ENCODE measurements around the gene USP31.

USP31 gene

DNA sequence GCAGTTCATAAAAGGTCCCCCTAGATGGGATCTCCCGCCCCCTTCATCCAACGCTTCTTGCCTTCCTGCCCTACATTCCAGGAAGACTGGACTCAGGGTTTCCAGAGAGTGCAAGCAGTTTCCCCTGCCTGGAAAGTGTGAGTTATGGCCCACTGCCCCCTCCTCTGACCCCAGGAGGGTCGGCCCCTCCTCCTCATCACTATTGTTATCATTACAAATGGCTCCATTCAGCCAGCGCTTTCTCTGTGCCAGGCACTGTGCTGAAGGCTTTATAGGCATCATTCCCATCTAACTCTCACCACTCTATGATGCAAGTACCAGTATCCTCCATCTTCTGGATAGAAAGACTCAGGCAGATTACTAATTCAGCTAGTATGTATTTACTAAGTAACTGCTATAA lies 90.7 kb downstream of the USP31 start:
- DNase-seq: no peak

DNA sequence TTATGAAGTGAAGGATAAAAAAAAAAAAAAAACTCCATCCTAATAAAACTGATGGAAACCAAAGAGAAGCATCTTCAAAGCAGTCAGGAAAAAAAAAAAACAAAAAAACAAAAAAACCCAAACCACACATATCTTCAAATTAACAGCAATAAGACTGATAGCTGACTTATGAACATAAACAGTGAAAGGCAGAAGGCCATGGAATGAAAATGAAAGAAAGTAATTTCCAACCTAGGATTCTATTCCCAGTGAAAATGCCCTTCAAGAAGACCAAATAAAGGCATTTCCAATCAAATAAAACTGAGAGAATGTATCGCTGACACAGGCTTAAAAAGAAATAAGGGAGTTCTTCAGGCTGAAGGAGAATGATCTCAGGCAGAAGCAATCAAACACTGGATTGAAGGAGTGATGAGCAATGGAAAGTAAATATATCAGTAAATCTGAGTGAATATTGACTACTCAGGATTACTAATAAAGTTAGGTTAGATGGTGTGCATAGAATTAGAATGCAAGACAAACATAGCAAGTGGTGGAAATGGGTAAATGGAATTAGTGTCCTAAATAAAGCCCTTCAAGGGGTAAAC lies 92.1 kb downstream of the USP31 start:
- no peak for DNase-seq

DNA sequence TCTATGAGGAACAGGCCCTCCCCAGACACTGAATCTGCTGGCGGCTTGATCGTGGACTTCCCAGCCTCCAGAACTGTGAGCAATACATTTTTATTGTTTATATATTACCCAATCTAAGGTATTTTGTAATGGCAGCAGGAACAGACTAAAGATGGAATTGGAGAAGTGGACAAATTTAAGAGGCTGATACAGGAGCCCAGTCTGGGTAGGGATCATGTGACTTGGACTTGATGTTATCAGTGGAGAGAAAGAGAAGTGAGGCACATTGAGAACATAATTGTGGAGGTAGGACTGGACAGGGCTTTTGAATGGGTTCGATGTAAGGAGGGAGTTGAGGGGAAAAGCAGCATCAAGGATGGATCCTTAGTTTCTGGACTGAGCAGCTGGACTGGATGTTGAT lies 93.8 kb downstream of the USP31 start:
- DNase-seq: peak; percentile 32

DNA sequence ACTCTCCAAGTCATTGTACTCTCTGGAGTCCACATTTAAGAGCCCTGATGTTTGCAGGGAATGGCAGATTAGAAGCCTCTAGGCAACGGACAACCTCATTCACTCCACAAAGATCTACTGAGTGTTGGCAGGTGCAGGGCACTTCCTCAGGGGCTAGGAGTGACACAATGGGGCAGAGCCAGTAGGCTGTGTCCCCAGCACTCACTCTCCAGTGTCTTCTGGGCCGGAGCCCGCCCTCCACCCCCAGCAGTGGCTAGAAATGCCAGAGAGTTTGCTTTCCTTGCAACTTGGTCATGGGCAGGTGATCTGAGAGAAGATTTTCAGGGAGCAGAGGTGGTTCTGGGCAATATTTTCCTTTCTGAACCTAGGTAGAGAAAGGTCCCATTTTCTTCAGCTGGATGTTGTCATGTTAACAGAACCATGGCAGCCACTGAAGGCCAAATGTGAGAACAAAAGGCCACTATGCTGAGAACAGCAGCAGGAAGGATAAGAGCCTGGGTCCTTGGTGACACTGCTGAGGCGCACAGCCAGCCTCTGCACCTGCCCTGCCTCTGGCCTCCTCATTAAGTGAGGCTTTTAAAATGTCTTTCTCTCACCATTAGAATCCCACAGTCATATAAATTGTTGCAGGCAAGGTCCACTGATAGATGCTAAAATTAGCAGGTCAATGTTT lies 96.2 kb downstream of the USP31 start:
- DNase-seq: no peak

DNA sequence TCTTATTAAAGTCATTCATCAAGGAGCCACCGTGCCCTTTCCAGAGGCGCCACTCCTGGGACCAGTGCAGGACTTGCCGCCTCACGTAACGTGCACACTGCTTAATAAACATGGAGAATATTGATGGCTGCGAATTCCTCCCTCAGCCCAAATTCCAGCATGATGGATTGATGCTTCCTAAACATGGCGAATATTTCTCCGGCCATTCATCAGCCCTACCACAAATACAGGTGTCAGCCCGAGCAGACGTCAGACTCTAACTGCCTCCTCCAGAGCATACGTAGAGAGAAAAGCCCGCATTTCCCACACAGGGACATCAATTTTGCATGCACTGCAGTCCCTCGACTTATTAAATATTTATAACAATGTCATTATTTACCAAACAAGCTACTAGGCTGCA lies 97.0 kb downstream of the USP31 start:
- no peak for DNase-seq

DNA sequence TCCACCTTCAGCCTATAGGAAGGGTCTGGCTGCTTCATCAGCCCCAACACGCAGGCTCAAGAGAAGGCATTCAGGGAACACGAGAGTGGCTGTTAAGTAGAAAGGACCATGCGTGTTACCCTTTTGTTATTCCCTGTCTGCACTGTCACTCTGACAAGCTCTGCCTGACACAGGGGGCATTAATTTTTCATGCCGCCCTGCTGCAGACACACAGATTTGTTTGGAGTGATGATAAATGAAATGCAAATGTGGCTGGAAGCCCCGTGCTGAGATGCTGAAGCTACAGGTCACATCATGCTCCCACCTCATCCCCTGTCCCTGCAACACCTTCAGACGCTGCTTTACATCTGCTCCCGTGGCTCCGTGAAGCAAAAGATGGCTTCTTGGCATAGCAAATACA lies 97.7 kb downstream of the USP31 start:
- no peak for DNase-seq

DNA sequence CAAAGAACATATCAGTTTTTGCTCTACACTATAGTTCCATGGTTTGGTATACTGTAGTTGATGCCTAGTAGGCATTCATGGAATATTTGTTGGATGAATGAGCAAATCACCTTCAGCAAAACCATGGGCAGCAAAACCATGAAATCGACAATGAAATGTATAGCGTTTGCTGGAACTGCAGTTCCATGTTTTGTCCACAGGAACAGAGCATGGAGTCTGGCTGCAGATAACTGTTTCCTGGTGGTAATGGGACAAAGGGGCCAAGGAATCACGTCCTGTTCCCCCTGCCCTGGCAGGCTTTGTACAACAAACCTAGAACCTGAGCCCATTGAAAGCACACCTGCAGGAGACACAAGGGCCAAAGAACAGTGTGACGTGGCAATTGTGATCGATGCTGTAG lies 101.1 kb downstream of the USP31 start:
- no peak for DNase-seq

DNA sequence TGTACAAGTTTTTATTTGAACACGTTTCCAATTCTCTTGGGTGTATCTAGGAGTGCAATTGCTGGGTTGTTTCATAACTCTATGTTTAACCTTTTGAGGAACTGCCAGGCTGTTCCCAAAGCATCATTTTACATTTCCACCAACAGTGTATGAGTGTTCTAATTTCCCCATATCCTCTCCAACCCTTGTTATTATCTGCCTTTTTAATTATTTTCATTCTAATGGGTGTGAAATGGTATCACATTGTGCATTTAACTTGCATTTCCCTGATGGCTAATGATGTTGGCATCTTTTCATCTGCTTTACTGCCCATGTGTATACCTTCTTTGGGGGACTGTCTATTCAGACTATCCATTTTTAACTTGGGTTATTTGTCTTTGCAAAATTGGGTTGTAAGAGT lies 104.2 kb downstream of the USP31 start:
- no peak for DNase-seq

DNA sequence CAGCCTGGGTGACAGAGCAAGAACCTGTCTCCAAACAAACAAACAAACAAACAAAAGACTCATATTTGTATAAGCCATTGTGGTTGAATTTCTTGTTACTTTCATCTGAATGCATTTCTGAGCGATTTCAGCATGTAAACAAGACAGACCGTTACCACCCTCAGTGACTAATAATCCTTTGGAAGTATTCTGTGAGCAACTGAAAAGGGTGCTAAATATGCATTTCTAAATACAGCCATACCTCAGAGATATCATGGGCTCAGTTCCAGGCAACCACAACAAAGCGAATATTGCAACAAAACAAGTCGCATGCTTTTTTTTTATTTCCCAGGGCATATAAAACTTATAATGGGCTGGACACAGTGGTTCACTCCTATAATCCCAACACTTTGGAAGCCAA lies 109.0 kb downstream of the USP31 start:
- no peak for DNase-seq

DNA sequence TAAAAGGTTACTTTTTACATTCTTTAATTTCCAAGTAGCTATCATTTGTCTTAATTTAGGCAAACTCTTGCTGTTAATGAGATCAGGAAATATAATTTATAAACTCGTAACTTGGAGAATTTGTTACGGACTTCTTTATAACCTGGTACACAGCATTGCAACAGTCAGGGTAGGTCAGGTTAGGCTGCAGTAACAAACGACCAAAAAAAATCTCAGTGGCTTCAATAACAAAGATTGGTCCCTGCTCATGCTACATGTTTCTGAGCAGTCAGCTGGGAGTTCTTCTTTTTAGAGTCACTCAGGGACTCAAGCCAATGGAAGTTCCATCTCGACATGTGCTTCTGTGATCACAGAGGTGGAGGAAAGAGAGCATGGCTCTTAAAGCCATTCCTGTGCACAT lies 110.1 kb downstream of the USP31 start:
- no peak for DNase-seq

DNA sequence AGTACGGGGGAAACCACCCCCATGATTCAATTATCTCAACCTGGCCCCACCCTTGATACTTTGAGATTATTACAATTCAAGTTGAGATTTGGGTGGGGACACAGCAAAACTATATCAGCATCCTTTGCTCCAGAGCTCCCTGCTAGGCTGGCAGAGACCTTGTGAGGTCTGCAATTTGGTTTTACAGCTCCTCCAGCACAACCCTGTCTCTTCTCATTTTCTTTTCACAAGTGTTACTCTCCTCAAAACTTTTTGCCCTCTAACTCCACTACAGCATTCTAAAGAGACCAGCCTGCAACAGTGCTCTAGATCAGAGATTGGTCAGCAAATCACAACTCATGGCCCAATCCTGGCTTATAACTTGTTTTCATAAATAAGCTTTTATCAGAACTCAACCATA lies 114.0 kb downstream of the USP31 start:
- no peak for DNase-seq

DNA sequence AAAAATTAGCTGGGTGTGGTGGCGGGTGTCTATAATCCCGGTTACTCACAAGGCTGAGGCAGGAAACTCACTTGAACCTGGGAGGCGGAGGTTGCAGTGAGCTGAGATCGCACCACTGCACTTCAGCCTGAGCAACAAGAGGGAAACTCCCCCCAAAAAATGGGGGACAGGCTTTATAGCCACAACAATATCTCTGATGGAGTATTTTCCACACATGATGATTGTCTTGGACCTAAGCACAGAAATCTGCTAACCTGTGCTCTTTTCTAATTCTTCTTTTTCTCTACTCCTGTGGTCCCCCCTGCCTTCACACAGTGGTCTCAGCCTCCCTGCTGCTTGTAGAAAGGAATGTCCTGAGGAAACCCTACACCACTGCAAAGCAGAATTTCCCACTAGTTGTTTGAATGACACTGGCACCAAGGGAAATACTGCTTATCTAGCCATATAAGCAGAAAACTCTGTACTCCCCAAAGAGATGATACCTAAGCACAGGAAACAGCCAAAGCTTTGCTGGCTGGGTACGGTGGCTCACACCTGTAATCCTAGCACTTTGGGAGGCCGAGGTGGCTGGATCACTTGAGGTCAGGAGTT lies 117.6 kb downstream of the USP31 start:
- DNase-seq: no peak

DNA sequence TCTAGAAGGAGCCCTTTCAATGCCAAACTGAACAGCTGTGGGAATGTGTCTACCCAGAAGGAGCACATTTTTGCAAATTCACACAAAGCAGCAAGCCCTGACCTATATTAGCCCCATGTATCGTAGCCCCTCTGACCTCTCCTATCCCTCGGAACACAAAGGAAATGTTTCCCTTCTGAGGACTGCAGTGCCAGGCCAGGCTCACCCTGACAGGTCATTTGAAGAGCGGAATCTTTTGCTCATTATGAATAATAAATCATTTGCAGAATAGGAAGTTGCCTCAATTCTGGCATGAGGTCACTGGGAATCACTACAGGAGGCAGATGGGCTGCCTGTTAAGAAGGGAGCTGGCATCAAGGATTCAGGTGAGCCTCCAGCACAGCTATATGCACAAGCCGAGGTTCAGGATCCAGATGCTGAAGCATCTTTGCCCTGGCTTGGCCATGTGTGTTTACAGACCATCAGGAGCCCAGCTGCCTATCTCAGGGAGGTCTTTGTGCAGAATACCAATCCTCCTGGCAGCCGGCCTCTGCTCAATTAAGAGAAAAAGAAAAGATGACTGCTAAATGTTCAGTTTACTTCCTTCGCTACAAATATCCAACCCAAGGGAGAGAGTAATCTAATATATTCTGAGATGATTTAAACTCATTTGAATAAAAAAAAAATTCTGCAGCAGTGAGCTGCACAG lies 119.4 kb downstream of the USP31 start:
- DNase-seq: no peak

DNA sequence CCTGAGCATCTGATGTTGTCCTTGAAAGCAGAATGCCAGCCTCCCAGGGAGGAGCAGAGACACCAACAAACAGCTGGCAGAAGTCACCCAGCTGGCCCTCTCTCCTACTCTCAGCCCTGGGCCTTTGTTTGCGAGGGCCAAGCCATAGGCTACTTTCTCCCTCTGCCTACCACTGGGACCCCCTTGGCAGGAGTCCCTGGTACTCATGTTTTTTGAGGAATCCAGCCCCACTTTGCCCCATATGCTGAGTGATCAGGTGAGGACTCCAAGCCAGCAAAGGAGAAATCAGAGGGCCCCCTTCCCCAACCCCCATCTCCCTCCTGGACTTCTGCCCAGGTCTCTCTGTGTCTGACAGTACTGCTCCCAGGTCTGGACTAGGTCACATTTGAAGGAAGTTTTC lies 121.9 kb downstream of the USP31 start:
- no peak for DNase-seq

DNA sequence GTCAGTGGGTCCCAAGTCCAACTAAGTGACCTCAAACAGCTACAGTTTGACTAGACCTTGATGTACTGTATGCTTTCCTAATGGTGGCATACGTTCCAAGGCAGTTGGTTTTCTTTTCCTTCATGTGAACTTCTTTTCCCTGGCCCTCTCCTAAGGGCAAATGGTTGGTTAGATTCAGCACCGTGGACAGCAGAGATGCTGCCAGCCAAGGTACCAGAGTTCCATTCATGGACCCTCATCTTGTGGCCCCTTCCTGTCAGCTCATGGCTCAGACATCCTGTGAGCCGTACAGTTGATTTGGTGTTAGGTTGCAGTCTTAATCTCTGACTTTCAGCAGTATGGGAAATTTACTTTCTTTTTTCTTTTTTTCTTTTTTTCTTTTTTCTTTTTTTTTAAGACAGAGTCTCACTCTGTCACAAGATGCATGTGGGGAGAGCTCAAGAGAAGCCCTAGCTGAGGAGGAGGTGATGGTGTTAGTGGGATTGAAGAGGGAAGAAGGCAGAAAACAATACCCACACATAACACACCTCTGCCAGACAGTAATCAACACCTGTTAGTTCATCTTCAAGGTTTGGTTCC lies 122.4 kb downstream of the USP31 start:
- no peak for DNase-seq

DNA sequence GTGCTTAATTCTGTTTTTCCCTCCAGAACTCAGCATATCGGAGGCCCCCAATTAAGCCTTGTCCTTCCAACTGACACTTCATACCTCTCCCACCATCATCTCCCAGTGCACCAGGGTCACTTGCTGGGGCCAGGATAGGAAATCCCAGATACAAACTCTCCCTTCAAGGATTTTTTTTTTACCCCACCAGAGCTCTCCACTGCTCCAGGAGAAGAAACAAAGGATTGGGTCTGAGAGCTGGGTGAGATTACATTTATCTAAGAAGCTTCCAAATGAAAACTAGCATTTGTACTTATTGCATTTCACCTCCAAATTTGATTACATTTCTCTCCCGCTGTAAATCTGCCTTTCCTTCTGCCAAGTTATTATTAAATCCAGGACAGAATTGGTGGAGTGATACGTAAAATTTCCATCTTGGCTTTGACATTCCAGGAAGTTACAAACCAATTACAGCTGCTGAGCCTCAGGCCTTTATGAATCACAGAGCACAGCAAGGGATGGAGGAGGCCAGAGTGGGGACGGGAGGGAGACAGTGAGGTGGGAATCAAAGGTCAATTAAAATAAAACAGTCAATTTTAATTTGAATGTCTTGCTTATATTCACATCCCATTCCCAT lies 123.5 kb downstream of the USP31 start:
- DNase-seq: no peak

DNA sequence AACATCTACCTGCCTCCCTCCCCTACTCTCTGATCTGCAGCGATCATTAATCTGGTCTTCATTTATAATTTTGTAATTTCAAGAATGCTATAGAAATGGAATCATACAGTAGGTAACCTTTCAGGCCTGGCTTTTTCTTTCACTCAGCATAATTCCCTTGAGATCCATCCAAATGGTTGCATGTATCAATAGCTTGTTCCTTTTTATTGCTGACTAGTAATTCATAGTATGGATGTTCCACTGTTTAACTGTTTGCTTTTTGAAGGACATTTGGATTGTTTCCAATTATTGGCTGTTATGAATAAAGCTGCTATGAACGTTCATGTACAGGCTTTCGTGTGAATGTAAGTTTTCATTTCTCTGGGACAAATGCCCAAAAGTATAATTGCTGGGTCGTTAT lies 125.2 kb downstream of the USP31 start:
- DNase-seq: no peak

DNA sequence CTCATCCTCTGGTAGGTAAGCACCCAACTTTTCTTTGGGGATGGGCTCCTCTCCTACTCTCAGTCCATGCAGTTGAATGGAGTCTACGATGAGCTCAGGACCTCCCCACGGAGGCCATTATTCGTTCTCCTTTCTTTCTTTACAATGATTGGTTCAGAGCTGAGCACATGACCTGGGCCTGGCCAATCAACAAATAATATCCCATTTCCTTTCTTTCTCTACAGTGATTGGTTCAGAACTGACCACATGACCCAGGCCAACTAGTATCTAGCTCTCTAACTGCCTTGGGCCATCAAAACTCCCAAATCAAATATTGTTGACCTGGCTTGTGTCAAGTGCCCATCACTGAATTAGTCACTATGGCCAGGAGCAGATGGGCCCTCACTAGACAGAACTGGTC lies 129.2 kb downstream of the USP31 start:
- DNase-seq: no peak

DNA sequence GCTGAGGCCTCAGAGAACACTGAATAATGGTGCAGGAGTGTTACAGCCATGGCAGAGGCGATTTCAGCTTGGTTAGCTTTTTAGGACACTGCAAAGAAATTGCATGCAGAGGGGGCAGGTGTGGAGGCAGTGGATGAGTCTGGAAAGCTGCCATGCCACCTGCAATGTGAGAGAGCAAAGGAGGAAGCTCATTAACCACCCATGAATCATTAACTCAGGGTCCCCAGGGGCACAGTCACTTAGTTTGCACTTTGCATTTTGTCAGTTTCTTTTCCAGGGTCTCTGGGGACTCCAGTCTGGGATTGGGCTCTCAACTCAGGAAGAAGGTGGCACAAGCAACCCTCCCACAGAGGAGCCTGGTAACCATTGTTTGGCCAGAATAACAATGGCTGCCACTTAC lies 132.9 kb downstream of the USP31 start:
- no peak for DNase-seq

DNA sequence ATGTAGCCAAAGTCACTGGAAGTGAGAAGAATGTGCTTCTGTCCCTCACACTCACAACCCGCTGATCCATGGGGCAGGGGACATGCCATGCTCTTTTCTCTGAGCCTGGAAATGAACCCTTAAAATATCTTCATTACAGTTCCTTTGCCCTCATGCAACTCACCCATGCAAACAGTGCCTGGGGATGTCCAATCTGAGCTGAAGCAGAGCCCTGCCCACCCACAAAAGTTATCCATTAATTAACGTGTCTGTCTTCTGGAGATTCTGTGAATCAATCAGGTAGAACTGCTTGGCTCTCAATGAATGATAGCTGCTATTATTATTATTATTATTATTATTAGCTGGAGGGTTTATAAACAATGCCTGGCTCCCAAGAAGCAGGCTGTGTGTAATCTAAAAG lies 133.7 kb downstream of the USP31 start:
- DNase-seq: no peak

DNA sequence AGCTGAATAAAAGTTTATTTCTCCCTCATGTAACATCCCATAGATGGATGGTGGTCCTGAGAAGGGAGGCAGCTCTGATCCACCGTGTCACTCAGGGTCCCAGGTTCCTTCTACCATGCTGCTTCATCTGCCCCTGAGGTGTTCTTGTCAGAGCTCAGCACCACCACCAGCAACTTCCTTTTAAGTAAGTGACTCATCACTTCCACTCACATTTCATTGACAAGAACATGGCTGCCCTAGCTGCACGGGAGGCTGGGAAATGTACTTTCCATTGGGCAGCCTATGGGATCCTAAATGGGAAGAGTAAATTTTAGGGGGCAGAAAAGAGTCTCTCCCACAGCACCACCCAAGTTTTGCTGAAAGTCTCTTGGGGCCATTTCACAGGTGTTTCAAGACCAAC lies 134.7 kb downstream of the USP31 start:
- no peak for DNase-seq

Measured in inflammatory macrophage treated with lipopolysaccharide for 4 hours (primary cell).